ENCODE data around the gene HTD2.
"Not testable (repeated sequence)": the region's sequence is repeated elsewhere in the genome, so short reads cannot be mapped to it uniquely, and the experiment has no call there.

The HTD2 gene

DNA sequence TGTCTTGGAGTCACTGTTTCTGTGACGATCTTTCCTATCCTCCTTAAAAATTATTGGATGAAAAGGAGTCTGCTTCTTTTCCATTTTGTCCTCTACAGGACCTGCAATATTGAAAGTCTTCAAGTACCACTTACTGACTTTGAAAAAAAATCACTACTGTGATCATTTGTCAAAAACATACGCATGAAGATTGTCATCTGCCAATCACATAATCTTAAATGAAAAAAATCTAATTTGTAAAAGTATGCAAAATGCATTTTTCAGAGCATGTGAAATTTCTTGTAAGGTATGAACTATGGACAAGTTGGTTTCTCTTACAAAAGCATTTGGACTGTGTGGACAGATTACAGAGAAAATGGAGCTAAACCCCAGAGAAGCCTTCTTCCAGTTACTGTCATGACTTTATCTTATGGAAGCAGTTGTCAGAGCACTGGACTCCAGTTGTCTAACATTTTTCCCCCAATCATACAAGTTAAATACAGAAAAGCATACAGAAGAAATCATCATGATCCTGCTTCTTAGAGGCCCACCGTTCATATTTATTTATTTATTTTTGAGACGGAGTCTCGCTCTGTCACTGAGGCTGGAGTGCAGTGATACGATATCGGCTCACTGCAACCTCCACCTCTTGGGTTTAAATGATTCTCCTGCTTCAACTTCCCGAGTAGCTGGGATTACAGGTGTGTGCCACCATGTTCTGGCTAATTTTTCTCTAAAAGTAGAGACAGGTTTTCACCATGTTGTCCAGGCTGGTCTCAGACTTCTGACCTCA lies 23.0 kb downstream of the HTD2 start:
- DNase-seq (ENCODE audit: low read depth in 1 of 2, low spot score in 1 of 2): no peak
- no peak for TF ChIP-seq JUND (IDR thresholded peaks at IDR 0.05; ENCODE audit: low read depth)
- in situ Hi-C loops (cut with HindIII; ENCODE audit: low pct_unique_long_range_greater_than_20kb, low sequenced_read_pairs): no loop called here

GRCh38 chr3:58329922-58330413 lies 23.6 kb downstream of the HTD2 start:
- DNase-seq (ENCODE audit: low read depth in 1 of 2, low spot score in 1 of 2): no peak
- in situ Hi-C loops (cut with HindIII; ENCODE audit: low pct_unique_long_range_greater_than_20kb, low sequenced_read_pairs): no loop called here
- TF ChIP-seq JUND (IDR thresholded peaks at IDR 0.05; ENCODE audit: low read depth): no peak

GRCh38 chr3:58331593-58332152 lies 25.4 kb downstream of the HTD2 start:
- DNase-seq (ENCODE audit: low read depth in 1 of 2, low spot score in 1 of 2): no peak
- in situ Hi-C loops (cut with HindIII; ENCODE audit: low pct_unique_long_range_greater_than_20kb, low sequenced_read_pairs): no loop called here
- TF ChIP-seq JUND (IDR thresholded peaks at IDR 0.05; ENCODE audit: low read depth): no peak

GRCh38 chr3:58332575-58333188 lies 26.4 kb downstream of the HTD2 start, which contains the start of gene PXK:
Gene PXK (plus strand): TSS chr3:58332892. CDS start chr3:58332989, 97 bp downstream.
- TF ChIP-seq JUND (IDR thresholded peaks at IDR 0.05; ENCODE audit: low read depth): no peak
- in situ Hi-C loops (cut with HindIII; ENCODE audit: low pct_unique_long_range_greater_than_20kb, low sequenced_read_pairs): no loop called here
- DNase-seq (ENCODE audit: low read depth in 1 of 2, low spot score in 1 of 2): peak; percentile 51 to 81

DNA sequence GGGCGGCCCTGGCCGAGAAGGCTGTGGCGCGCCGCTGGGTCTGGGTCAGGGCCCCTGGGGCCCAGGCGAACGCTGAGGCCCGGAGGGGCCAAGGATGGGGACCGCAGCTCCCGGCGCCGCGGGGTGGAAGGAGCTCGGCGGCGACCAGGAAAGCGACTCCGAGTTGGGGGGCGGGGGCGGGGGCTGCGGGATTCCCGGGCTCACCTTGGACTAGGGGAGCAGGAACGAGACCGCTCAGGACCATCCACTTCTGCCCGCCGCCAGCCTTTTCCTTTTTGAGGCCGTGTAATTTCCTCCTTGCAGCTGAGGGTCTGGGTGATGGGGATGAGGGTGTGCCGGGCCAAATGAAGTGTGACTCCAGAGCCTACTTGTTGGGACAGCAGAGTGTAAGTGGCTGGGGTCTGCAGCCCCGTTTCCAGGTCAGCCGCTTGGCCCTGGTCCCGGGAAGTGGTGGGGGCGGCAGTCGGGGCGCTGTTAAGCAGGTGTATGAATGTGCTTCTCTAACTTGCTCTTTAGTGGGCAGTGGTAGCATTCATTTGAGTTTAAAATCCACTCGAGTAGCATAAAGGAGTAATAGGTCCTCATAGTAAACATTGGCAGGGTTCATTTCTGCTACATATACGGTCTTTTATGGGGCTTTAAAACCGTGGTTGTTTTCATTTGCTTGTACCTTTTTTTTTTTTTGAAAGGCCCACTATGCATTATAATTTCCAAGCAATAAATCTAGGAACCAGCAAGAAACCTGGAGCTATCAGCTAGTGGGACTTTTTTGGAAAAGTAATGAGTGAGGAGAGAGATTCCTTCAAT lies 27.1 kb downstream of the HTD2 start:
- DNase-seq (ENCODE audit: low read depth in 1 of 2, low spot score in 1 of 2): peak; percentile 17 to 50
- no peak for TF ChIP-seq JUND (IDR thresholded peaks at IDR 0.05; ENCODE audit: low read depth)
- in situ Hi-C loops (cut with HindIII; ENCODE audit: low pct_unique_long_range_greater_than_20kb, low sequenced_read_pairs): no loop called here

GRCh38 chr3:58334013-58334321 lies 27.6 kb downstream of the HTD2 start:
- in situ Hi-C loops (cut with HindIII; ENCODE audit: low pct_unique_long_range_greater_than_20kb, low sequenced_read_pairs): no loop called here
- no peak for TF ChIP-seq JUND (IDR thresholded peaks at IDR 0.05; ENCODE audit: low read depth)
- DNase-seq (ENCODE audit: low read depth in 1 of 2, low spot score in 1 of 2): no peak

- in situ Hi-C loops (cut with HindIII; ENCODE audit: low pct_unique_long_range_greater_than_20kb, low sequenced_read_pairs): no loop called here
- DNase-seq (ENCODE audit: low read depth in 1 of 2, low spot score in 1 of 2): no peak
- no peak for TF ChIP-seq JUND (IDR thresholded peaks at IDR 0.05; ENCODE audit: low read depth)
Measured at GRCh38 chr3:58334506-58334884, 28.2 kb downstream of the HTD2 start.

DNA sequence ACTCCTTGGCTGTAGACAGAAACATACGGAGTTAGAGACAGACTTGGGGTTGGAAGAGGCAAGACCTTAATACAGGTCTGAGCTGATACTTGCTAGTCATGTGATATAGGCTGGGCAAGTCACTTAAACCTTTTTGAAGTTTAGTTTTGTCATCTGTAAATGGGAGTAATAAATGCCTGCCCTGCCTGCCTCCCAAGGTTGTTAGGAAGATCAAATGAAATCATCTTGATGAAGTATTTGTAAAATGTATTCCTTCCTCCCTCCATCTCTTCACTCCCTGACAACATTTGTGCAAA lies 29.3 kb downstream of the HTD2 start:
- in situ Hi-C loops (cut with HindIII; ENCODE audit: low pct_unique_long_range_greater_than_20kb, low sequenced_read_pairs): no loop called here
- no peak for DNase-seq (ENCODE audit: low read depth in 1 of 2, low spot score in 1 of 2)
- TF ChIP-seq JUND (IDR thresholded peaks at IDR 0.05; ENCODE audit: low read depth): no peak

DNA sequence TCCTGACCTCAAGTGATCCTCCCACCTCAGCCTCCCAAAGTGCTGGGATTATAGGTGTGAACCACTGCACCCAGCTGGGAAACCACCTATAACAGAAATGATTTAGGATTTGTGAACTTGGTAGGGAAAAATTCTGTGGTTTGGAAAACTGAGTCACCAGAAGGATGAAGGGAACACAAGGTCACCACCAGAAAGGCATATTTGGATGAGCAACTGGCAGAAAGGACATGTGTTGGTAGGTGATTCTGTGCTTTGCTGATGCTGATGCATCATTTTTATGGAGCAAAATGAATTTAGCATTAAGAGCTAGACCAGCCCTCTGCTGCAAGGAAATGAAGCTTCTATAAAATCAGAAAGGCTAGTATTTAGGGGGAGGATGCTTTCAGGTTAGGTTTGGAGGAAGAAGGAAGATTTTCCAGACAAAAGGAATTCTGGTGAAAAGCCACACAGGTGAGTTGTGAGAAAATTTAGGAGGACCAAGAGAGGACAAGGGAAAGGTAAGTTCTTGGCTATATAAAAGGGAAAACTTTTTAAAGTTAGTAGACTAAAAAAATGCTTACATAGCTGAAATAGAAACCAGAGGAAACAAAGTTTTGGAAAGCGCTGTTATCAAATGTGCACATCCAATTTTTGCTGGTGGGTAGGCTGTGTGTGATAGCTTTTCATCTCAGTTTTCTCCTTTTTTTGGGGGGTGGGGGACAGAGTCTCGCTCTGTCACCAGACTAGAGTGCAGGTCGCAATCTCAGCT lies 30.0 kb downstream of the HTD2 start:
- in situ Hi-C loops (cut with HindIII; ENCODE audit: low pct_unique_long_range_greater_than_20kb, low sequenced_read_pairs): no loop called here
- DNase-seq (ENCODE audit: low read depth in 1 of 2, low spot score in 1 of 2): no peak
- no peak for TF ChIP-seq JUND (IDR thresholded peaks at IDR 0.05; ENCODE audit: low read depth)

DNA sequence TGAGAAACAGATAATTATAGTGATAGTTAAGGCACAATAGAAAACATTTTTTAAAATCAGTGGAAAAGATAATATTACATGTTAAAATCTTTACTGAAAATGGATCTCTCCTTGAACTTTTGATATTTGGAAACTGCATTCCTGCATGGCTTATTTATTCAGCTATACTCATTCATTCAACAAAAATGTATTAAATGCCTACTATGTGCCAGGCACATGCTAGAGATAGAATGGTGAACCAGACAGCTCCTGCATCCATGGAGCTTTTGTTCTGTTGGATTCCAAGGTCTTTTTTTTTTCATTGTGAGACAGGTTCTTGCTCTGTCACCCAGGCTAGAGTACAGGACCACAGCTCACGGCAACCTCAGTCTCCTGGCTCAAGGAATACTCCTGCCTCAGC lies 30.9 kb downstream of the HTD2 start:
- no peak for TF ChIP-seq JUND (IDR thresholded peaks at IDR 0.05; ENCODE audit: low read depth)
- no peak for DNase-seq (ENCODE audit: low read depth in 1 of 2, low spot score in 1 of 2)
- in situ Hi-C loops (cut with HindIII; ENCODE audit: low pct_unique_long_range_greater_than_20kb, low sequenced_read_pairs): no loop called here

GRCh38 chr3:58339146-58339545 lies 32.8 kb downstream of the HTD2 start:
- DNase-seq (ENCODE audit: low read depth in 1 of 2, low spot score in 1 of 2); in situ Hi-C loops (cut with HindIII; ENCODE audit: low pct_unique_long_range_greater_than_20kb, low sequenced_read_pairs): not testable (repeated sequence)

GRCh38 chr3:58340594-58341244 lies 34.4 kb downstream of the HTD2 start:
- in situ Hi-C loops (cut with HindIII; ENCODE audit: low pct_unique_long_range_greater_than_20kb, low sequenced_read_pairs): no loop called here
- TF ChIP-seq JUND (IDR thresholded peaks at IDR 0.05; ENCODE audit: low read depth): no peak
- DNase-seq (ENCODE audit: low read depth in 1 of 2, low spot score in 1 of 2): no peak

Data from T47D (cell line).